ENCODE data around the gene ANKRD37.
"Not testable (repeated sequence)": the region's sequence is repeated elsewhere in the genome, so short reads cannot be mapped to it uniquely, and the experiment has no call there.

The ANKRD37 gene

GRCh38 chr4:185396724-185397385 is at the start of gene ANKRD37:
Gene ANKRD37 (plus strand): TSS chr4:185396841. CDS start chr4:185396924, 83 bp downstream.
- DNase-seq: no peak

GRCh38 chr4:185346975-185347601 is 49.6 kb upstream of the ANKRD37 start:
- no peak for DNase-seq

- DNase-seq: no peak
Observed at GRCh38 chr4:185351691-185352090, 45.0 kb upstream of the ANKRD37 start.

GRCh38 chr4:185352202-185352601 is 44.4 kb upstream of the ANKRD37 start:
- DNase-seq: no peak

- DNase-seq: no peak
Observed at GRCh38 chr4:185352741-185353140, 43.9 kb upstream of the ANKRD37 start.

GRCh38 chr4:185357211-185357610 is 39.4 kb upstream of the ANKRD37 start:
- no peak for DNase-seq

- no peak for DNase-seq
Observed at GRCh38 chr4:185357733-185358440, 38.8 kb upstream of the ANKRD37 start.

- DNase-seq: no peak
Observed at GRCh38 chr4:185358514-185358913, 38.1 kb upstream of the ANKRD37 start.

- no peak for DNase-seq
Observed at GRCh38 chr4:185358959-185359358, 37.7 kb upstream of the ANKRD37 start.

GRCh38 chr4:185359767-185360446 is 36.7 kb upstream of the ANKRD37 start:
- no peak for DNase-seq

- no peak for DNase-seq
Observed at GRCh38 chr4:185361872-185362271, 34.8 kb upstream of the ANKRD37 start.

GRCh38 chr4:185362570-185362969 is 34.1 kb upstream of the ANKRD37 start:
- DNase-seq: not testable (repeated sequence)

- no peak for DNase-seq
Observed at GRCh38 chr4:185363251-185363650, 33.4 kb upstream of the ANKRD37 start.

GRCh38 chr4:185364886-185365285 is 31.8 kb upstream of the ANKRD37 start:
- DNase-seq: no peak

- DNase-seq: no peak
Observed at GRCh38 chr4:185369731-185370130, 26.9 kb upstream of the ANKRD37 start.

GRCh38 chr4:185370268-185370949 is 26.2 kb upstream of the ANKRD37 start:
- DNase-seq: no peak

GRCh38 chr4:185371702-185372101 is 24.9 kb upstream of the ANKRD37 start:
- no peak for DNase-seq

- no peak for DNase-seq
Observed at GRCh38 chr4:185374027-185374426, 22.6 kb upstream of the ANKRD37 start.

- DNase-seq: no peak
Observed at GRCh38 chr4:185374573-185374972, 22.1 kb upstream of the ANKRD37 start.

- no peak for DNase-seq
Observed at GRCh38 chr4:185378264-185378663, 18.4 kb upstream of the ANKRD37 start.

GRCh38 chr4:185379326-185380295 is 17.0 kb upstream of the ANKRD37 start:
- DNase-seq: no peak

GRCh38 chr4:185380320-185380719 is 16.3 kb upstream of the ANKRD37 start:
- no peak for DNase-seq

Measured in CD4-positive, alpha-beta T cell treated with Interleukin-12 subunit alpha and Interleukin-12 subunit beta, for 1 hour (primary cell).